Chondrocyte (in vitro differentiated cells): Measurements from ENCODE around the gene WT1. TPM values are rescaled to one million over a fixed set of nuclear protein-coding genes. Genes with fewer than 3 reads are reported as not detected.

ENCODE experiments used
- DNase-seq: peaks from one replicate; pipeline ENCODE4 v3.0.0; 2021; ENCODE audit warnings: mixed read lengths, low spot score
- H3K27ac Mint-ChIP-seq: one replicate; pipeline ENCODE4 v1.8.0; 2021; ENCODE audit warnings: mild to moderate bottlenecking, moderate library complexity, mixed read lengths; ENCODE audit not compliant: unreplicated experiment
- H3K27me3 Mint-ChIP-seq: 2 replicates; pipeline ENCODE4 v1.8.0; 2021; ENCODE audit warnings: low read depth, mixed read lengths
- H3K36me3 Mint-ChIP-seq: 2 replicates; pipeline ENCODE4 v1.8.0; 2021; ENCODE audit warnings: low read depth, mixed read lengths
- H3K4me1 Mint-ChIP-seq: 2 replicates; pipeline ENCODE4 v1.8.0; 2021; ENCODE audit warnings: low read depth, mild to moderate bottlenecking, mixed read lengths
- H3K4me3 Mint-ChIP-seq: one replicate; pipeline ENCODE4 v1.8.0; 2021; ENCODE audit warnings: mild to moderate bottlenecking, moderate library complexity, mixed read lengths; ENCODE audit not compliant: unreplicated experiment
- H3K9me3 Mint-ChIP-seq: 2 replicates; pipeline ENCODE4 v1.8.0; 2021; ENCODE audit warnings: low read depth, mixed read lengths
- CTCF ChIP-seq: fragments of 200-600 bp; sonication (generic); IDR thresholded peaks from 2 replicates; pipeline ENCODE4 v1.5.0; 2021; ENCODE audit warnings: antibody characterized with exemption, mild to moderate bottlenecking, moderate library complexity
- total RNA-seq: library from RNA; stranded (reverse); gene quantifications from 3 replicates; pipeline ENCODE4 v1.2.1, GENCODE V29; 2021

The WT1 gene
- total RNA-seq, 1 donor from 2014 or later = not detected

GRCh38 chr11:32366666-32367065 is 68.7 kb downstream of the WT1 start:
- Mint-ChIP-seq H3K27ac (no peak overlapping the region), H3K4me1 (no peaks in the 10 kb centered on the region), H3K27me3 (peaks cover 4% of the 10 kb centered on the region), H3K4me3 (no peak overlapping the region), H3K36me3 (no peaks in the 10 kb centered on the region), H3K9me3 (no peaks in the 10 kb centered on the region)
- no peak for DNase-seq
- no peak for TF ChIP-seq CTCF

GRCh38 chr11:32365192-32365591 is 70.1 kb downstream of the WT1 start:
- peaks cover 4% of the 10 kb centered on the region for H3K27me3 Mint-ChIP-seq
- no peaks in the 10 kb centered on the region for H3K4me1 Mint-ChIP-seq
- H3K4me3 Mint-ChIP-seq = no peak overlapping the region
- DNase-seq = no peak
- no peaks in the 10 kb centered on the region for H3K9me3 Mint-ChIP-seq
- H3K36me3 Mint-ChIP-seq = no peaks in the 10 kb centered on the region
- no peak overlapping the region for H3K27ac Mint-ChIP-seq
- TF ChIP-seq CTCF = no peak

- no peaks in the 10 kb centered on the region for H3K4me1 Mint-ChIP-seq
- DNase-seq = no peak
- peaks cover 19% of the 10 kb centered on the region for H3K27me3 Mint-ChIP-seq
- H3K27ac Mint-ChIP-seq = no peak overlapping the region
- H3K4me3 Mint-ChIP-seq = no peak overlapping the region
- no peaks in the 10 kb centered on the region for H3K36me3 Mint-ChIP-seq
- peaks cover 3% of the 10 kb centered on the region for H3K9me3 Mint-ChIP-seq
- TF ChIP-seq CTCF = no peak
Observed at GRCh38 chr11:32358729-32359128, 76.6 kb downstream of the WT1 start.

- H3K4me1 Mint-ChIP-seq = no peaks in the 10 kb centered on the region
- TF ChIP-seq CTCF = no peak
Observed at GRCh38 chr11:32353884-32354283, 81.5 kb downstream of the WT1 start.

GRCh38 chr11:32348502-32348901 is 86.8 kb downstream of the WT1 start:
- Mint-ChIP-seq H3K4me1 (no peaks in the 10 kb centered on the region), H3K9me3 (no peaks in the 10 kb centered on the region)

More at GRCh38 chr11:32353884-32354283, 81.5 kb downstream of the WT1 start:
- no peaks in the 10 kb centered on the region for H3K9me3 Mint-ChIP-seq
- peaks cover 18% of the 10 kb centered on the region for H3K27me3 Mint-ChIP-seq
- no peaks in the 10 kb centered on the region for H3K36me3 Mint-ChIP-seq
- no peak for DNase-seq
- no peak overlapping the region for H3K4me3 Mint-ChIP-seq
- no peak overlapping the region for H3K27ac Mint-ChIP-seq

More at GRCh38 chr11:32348502-32348901, 86.8 kb downstream of the WT1 start:
- H3K27ac Mint-ChIP-seq = no peak overlapping the region
- no peak for TF ChIP-seq CTCF
- no peak overlapping the region for H3K4me3 Mint-ChIP-seq
- no peaks in the 10 kb centered on the region for H3K36me3 Mint-ChIP-seq
- DNase-seq = no peak
- H3K27me3 Mint-ChIP-seq = peaks cover 25% of the 10 kb centered on the region
